GM12878 (cell line): ENCODE data around the gene DKK3. TPM values are rescaled to one million over a fixed set of nuclear protein-coding genes. Genes with fewer than 3 reads are reported as not detected.

Source experiments
- ATAC-seq: fragments of 200-7000 bp; cut with Tn5 transposase; 3 replicates; pipeline ENCODE4 v1.9.1; 2020; ENCODE audit warnings: mild to moderate bottlenecking, moderate library complexity
- BruUV-seq: library from RNA; stranded (reverse); fragments of 400-500 nt; replicated peaks from 2 replicates; lab custom pipeline; 2021; lab: Mats Ljungman, UMichigan
- CTCF ChIA-PET: fragments of 300-600 bp; sonication (Branson Sonifier 250); formaldehyde crosslinking; extraction: SDS; loops from one replicate; lab custom pipeline; 2021; ENCODE audit warnings: inconsistent platforms; lab: Yijun Ruan, JAX
- POLR2A ChIA-PET: fragments of 350-600 bp; formaldehyde crosslinking; extraction: SDS; loops from one replicate; lab custom pipeline; 2021; ENCODE audit warnings: inconsistent platforms; lab: Charles Lee
- RAD21 ChIA-PET: fragments of 300-600 bp; sonication (Branson Sonifier 250); formaldehyde crosslinking; loops from one replicate; lab custom pipeline; 2023; ENCODE audit warnings: antibody characterized with exemption; ENCODE audit not compliant: unreplicated experiment; lab: Charles Lee
- SMC1A ChIA-PET: fragments of 300-600 bp; sonication (Branson Sonifier 250); formaldehyde crosslinking; loops from one replicate; lab custom pipeline; 2023; ENCODE audit not compliant: unreplicated experiment, uncharacterized antibody; lab: Charles Lee
- DNase-seq: peaks from one replicate; pipeline ENCODE4 v3.0.0-alpha.2; 2011; ENCODE audit warnings: low read depth, low spot score
- FAIRE-seq: peaks from 3 replicates; lab custom pipeline; 2011; peaks lifted over from hg19 to GRCh38; lab: Jason Lieb, UNC
- H2AFZ ChIP-seq: 2 replicates; pipeline ENCODE4 v1.6.0; 2011; ENCODE audit warnings: low read depth, low read length, control low read depth; ENCODE audit not compliant: control insufficient read depth
- H3K27ac ChIP-seq: 2 replicates; pipeline ENCODE4 v1.5.1; 2011; ENCODE audit warnings: control low read depth; ENCODE audit not compliant: control insufficient read depth, insufficient read depth
- H3K27me3 ChIP-seq, 2 experiments: replicated peaks in 1 of 2; 2 replicates each; pipeline versions ENCODE4 v1.6.0 to v1.6.1; 2011; ENCODE audit warnings: low read length in 1 of 2; ENCODE audit not compliant: control insufficient read depth in 2 of 2, insufficient read depth in 2 of 2
- H3K36me3 ChIP-seq, 2 experiments: 2 replicates each; pipeline ENCODE4 v1.5.1; 2011; ENCODE audit warnings: low read length in 1 of 2; ENCODE audit not compliant: control insufficient read depth in 2 of 2, insufficient read depth in 2 of 2
- H3K4me1 ChIP-seq: 2 replicates; pipeline ENCODE4 v1.6.1; 2011; ENCODE audit warnings: mild to moderate bottlenecking, low read length, moderate library complexity, mixed read lengths; ENCODE audit not compliant: control insufficient read depth, insufficient read depth
- H3K4me2 ChIP-seq: 2 replicates; pipeline ENCODE4 v1.6.0; 2011; ENCODE audit warnings: control low read depth; ENCODE audit not compliant: control insufficient read depth, insufficient read depth
- H3K4me3 ChIP-seq: fragments of 200-600 bp; sonication (generic); 2 replicates; pipeline ENCODE4 v1.5.1; 2016
- H3K79me2 ChIP-seq: 2 replicates; pipeline ENCODE4 v1.6.0; 2011; ENCODE audit warnings: low read length; ENCODE audit not compliant: control insufficient read depth, insufficient read depth
- H3K9ac ChIP-seq: 2 replicates; pipeline ENCODE4 v1.8.0; 2011; ENCODE audit warnings: low read length, control low read depth, mixed read lengths; ENCODE audit not compliant: control insufficient read depth, insufficient read depth
- H3K9me3 ChIP-seq: replicated peaks from 3 replicates; pipeline ENCODE4 v1.5.1; 2011; ENCODE audit warnings: mild to moderate bottlenecking, low read length; ENCODE audit not compliant: control insufficient read depth, insufficient read depth
- H4K20me1 ChIP-seq: 2 replicates; pipeline ENCODE4 v1.6.0; 2011; ENCODE audit not compliant: control insufficient read depth, insufficient read depth
- MAX ChIP-seq: IDR thresholded peaks from 2 replicates; pipeline ENCODE4 v1.6.1; 2012; ENCODE audit warnings: low read depth, low read length, improper control_type of control experiment
- SKIL ChIP-seq: fragments of 450-650 bp; IDR thresholded peaks from 2 replicates; pipeline ENCODE4 v1.6.1; 2017; ENCODE audit warnings: mild to moderate bottlenecking, low read depth, inconsistent platforms; ENCODE audit not compliant: poor library complexity, severe bottlenecking
- WRNIP1 ChIP-seq: IDR thresholded peaks from 2 replicates; pipeline ENCODE4 v1.6.1; 2011; ENCODE audit warnings: low read depth, low read length, improper control_type of control experiment, borderline replicate concordance
- WGBS: methylation state at CpG from one replicate; pipeline ENCODE4 v1.1.6; 2016; ENCODE audit warnings: low lambda C conversion rate; ENCODE audit not compliant: insufficient replicate concordance, insufficient coverage; ENCODE audit errors: missing lambda C conversion rate; 5-methylcytosine and 5-hydroxymethylcytosine counted together
- in situ Hi-C: fragments of 300-500 bp; cut with MboI; formaldehyde crosslinking; loops from 9 replicates; pipeline ENCODE4 v1.14.3; 2018; ENCODE audit warnings: mixed read lengths
- intact Hi-C: fragments of 100-400 bp; cut with micrococcal nuclease; formaldehyde crosslinking; loops from one replicate; pipeline ENCODE4 v1.14.2; 2022; ENCODE audit not compliant: unreplicated experiment
- polyA plus RNA-seq, 11 experiments: library from polyadenylated mRNA; depleted of rRNA in 4 of 11; unstranded in 6 of 11; stranded (reverse) in 5 of 11; fragments of >200 nt; fragmentation: Nextera tagmentation in 4 of 11; fragmentation: Illumina TruSeq in 1 of 11; extraction: Ambion mirVana in 4 of 11; extraction: Trizol in 1 of 11; gene quantifications; 1 replicate in 1 of 11; 2 replicates in 10 of 11; pipeline versions ENCODE4 v1.2.1 to v1.2.3, GENCODE V29; 2011 to 2016; ENCODE audit warnings: inconsistent platforms in 2 of 11, missing spikeins in 2 of 11, low read depth in 1 of 11
- total RNA-seq, 4 experiments: library from RNA; depleted of rRNA in 3 of 4; stranded (reverse); fragments of >200 nt in 3 of 4; fragmentation: Illumina TruSeq in 1 of 4; extraction: Trizol in 1 of 4; gene quantifications; 2 replicates each; pipeline versions ENCODE4 v1.2.1 to v1.2.3, GENCODE V29; 2013 to 2021

DKK3 gene
- total and polyA plus RNA-seq, 10 of the 15 experiments (the other 5 are each of a cell fraction or from before 2014, with no cell fraction given), result 0.07 to 0.16 (median 0.15) TPM; not detected in 7

GRCh38 chr11:12001186-12001585 lies 7.2 kb downstream of the DKK3 start:
- H3K9ac ChIP-seq, result no peak overlapping the region
- no peak overlapping the region for H3K4me3 ChIP-seq
- SMC1A ChIA-PET, result no interaction called here
- 37% methylated on average over 7 of the region's 7 CpGs for WGBS
- H3K27me3 ChIP-seq, result peaks cover 0 to 1% of the 10 kb centered on the region in 2 experiments; a peak in 2 of 4 replicates
- in situ Hi-C loops (no loop called here), intact Hi-C loops (no loop called here)
- no peak for FAIRE-seq
- no peaks in the 10 kb centered on the region for H3K36me3 ChIP-seq
- no peak for TF ChIP-seq SKIL
- TF ChIP-seq MAX, result no peak
- TF ChIP-seq WRNIP1, result no peak
- CTCF ChIA-PET, result interaction anchor here (1.9 kb wide), 1 partner anchor 10 kb away, joined by 4 read pairs; no protein-coding TSS in a partner anchor
- no peaks in the 10 kb centered on the region for H3K9me3 ChIP-seq
- H3K4me1 ChIP-seq, result no peaks in the 10 kb centered on the region; the same call in 1 of the 2 replicates
- POLR2A ChIA-PET, result no interaction called here
- H2AFZ ChIP-seq, result no peak overlapping the region
- no peaks in the 10 kb centered on the region for H4K20me1 ChIP-seq
- H3K27ac ChIP-seq, result no peak overlapping the region
- no peaks in the 10 kb centered on the region for H3K79me2 ChIP-seq
- ATAC-seq, result no peak
- no peak overlapping the region for H3K4me2 ChIP-seq
- RAD21 ChIA-PET, result no interaction called here
- no TSS peak for BruUV-seq
- DNase-seq, result no peak
